Spleen (tissue), 10 donors: Measurements from ENCODE around the gene MORN4. TPM values are rescaled to one million over a fixed set of nuclear protein-coding genes. Genes with fewer than 3 reads are reported as not detected.

Source experiments
- polyA plus RNA-seq, 3 donors: library from polyadenylated mRNA; stranded (reverse); fragments of 200-250 nt; gene quantifications; one replicate each; pipeline ENCODE4 v1.2.1, GENCODE V29; 2013
- total RNA-seq, 7 donors: library from RNA; depleted of rRNA in 3 of 7; stranded (reverse); fragments of >200 nt in 3 of 7; fragmentation: NEBNext Ultra II Directional in 4 of 7; extraction: Animal tissue kit (Norgen Biotek cat#: 25700) in 4 of 7; gene quantifications; one replicate each; pipeline versions ENCODE4 v1.1.0 to v1.2.1, GENCODE V29; 2016 to 2021
- donor health status: healthy with polysubstance abuse.
- donor health status: DM: no; HTN: no; CAD: no; lungs with moderate emphysema.
- donor health status: DM: no; HTN: no; CAD: no.
- donor health status: Bipolar disorder and iron deficiency.
- donor health status: healthy.
- donor health status: DM: no; HTN: no; CAD: no.
- donor health status: DM: yes; HTN: yes; CAD: no.

MORN4 gene
- total and polyA plus RNA-seq, 10 donors, result 1.6 to 5.0 (median 2.7) TPM

Other genes with a start within 250 kb of the MORN4 start
- 10 to 100 TPM; 13.4 to 51.4 (median 24.6) TPM for gene RRP12, start 232.2 kb downstream of the MORN4 start, total RNA-seq
- 10 to 100 TPM; 12.3 to 30.3 (median 25.1) TPM for gene RRP12, start 232.2 kb downstream of the MORN4 start, polyA plus RNA-seq
- 100 to 1,000 TPM; 144 to 235 (median 197) TPM for gene PGAM1, start 207.3 kb downstream of the MORN4 start, total RNA-seq
- gene PGAM1, start 207.3 kb downstream of the MORN4 start, polyA plus RNA-seq, result 100 to 1,000 TPM in 1 of 3 donors, 10 to 100 TPM in 2; 51.4 to 146 (median 98.8) TPM
- 10 to 100 TPM; 28.7 to 38.2 (median 33.8) TPM for gene EXOSC1, start 187.5 kb downstream of the MORN4 start, total RNA-seq
- gene EXOSC1, start 187.5 kb downstream of the MORN4 start, polyA plus RNA-seq, result 10 to 100 TPM; 42.1 to 50.5 (median 49.4) TPM
- 10 to 100 TPM; 23.6 to 26.1 (median 25.1) TPM for gene ZDHHC16, start 187.3 kb downstream of the MORN4 start, total RNA-seq
- 10 to 100 TPM; 14.0 to 20.1 (median 15.7) TPM for gene ZDHHC16, start 187.3 kb downstream of the MORN4 start, polyA plus RNA-seq
- gene MMS19, start 135.1 kb downstream of the MORN4 start, total RNA-seq, result 10 to 100 TPM; 54.5 to 91.5 (median 59.7) TPM
- gene MMS19, start 135.1 kb downstream of the MORN4 start, polyA plus RNA-seq, result 100 to 1,000 TPM in 1 of 3 donors, 10 to 100 TPM in 2; 53.5 to 101 (median 78.7) TPM
- 10 to 100 TPM in 6 of 7 donors, 1 to 10 TPM in 1; 8.0 to 17.6 (median 12.1) TPM for gene UBTD1, start 134.6 kb downstream of the MORN4 start, total RNA-seq
- 10 to 100 TPM in 1 of 3 donors, 1 to 10 TPM in 2; 4.5 to 11.5 (median 6.8) TPM for gene UBTD1, start 134.6 kb downstream of the MORN4 start, polyA plus RNA-seq
- not detected for gene ANKRD2, start 60.7 kb downstream of the MORN4 start, total RNA-seq
- under 1 TPM; 0.10 to 0.52 (median 0.18) TPM for gene ANKRD2, start 60.7 kb downstream of the MORN4 start, polyA plus RNA-seq
- under 1 TPM in 2 of 7 donors, not detected in 5; 0.19 to 0.32 TPM for gene HOGA1, start 49.1 kb downstream of the MORN4 start, total RNA-seq
- gene HOGA1, start 49.1 kb downstream of the MORN4 start, polyA plus RNA-seq, result under 1 TPM; 0.11 to 0.42 (median 0.15) TPM
- not detected for gene C10orf62, start 43.8 kb downstream of the MORN4 start, total RNA-seq
- gene C10orf62, start 43.8 kb downstream of the MORN4 start, polyA plus RNA-seq, result not detected
- gene PI4K2A, start 7.2 kb upstream of the MORN4 start, total RNA-seq, result 10 to 100 TPM; 19.1 to 28.7 (median 23.4) TPM
- gene PI4K2A, start 7.2 kb upstream of the MORN4 start, polyA plus RNA-seq, result 10 to 100 TPM in 1 of 3 donors, 1 to 10 TPM in 2; 7.1 to 14.3 (median 7.5) TPM
- gene AVPI1, start 53.7 kb upstream of the MORN4 start, total RNA-seq, result 10 to 100 TPM in 6 of 7 donors, 1 to 10 TPM in 1; 4.8 to 35.8 (median 16.0) TPM
- 10 to 100 TPM in 1 of 3 donors, 1 to 10 TPM in 2; 4.0 to 12.2 (median 6.2) TPM for gene AVPI1, start 53.7 kb upstream of the MORN4 start, polyA plus RNA-seq
- gene MARVELD1, start 80.2 kb upstream of the MORN4 start, total RNA-seq, result 10 to 100 TPM; 11.0 to 24.6 (median 17.2) TPM
- 1 to 10 TPM; 3.7 to 7.8 (median 6.4) TPM for gene MARVELD1, start 80.2 kb upstream of the MORN4 start, polyA plus RNA-seq
- 10 to 100 TPM; 29.2 to 42.2 (median 34.1) TPM for gene ZFYVE27, start 103.6 kb upstream of the MORN4 start, total RNA-seq
- gene ZFYVE27, start 103.6 kb upstream of the MORN4 start, polyA plus RNA-seq, result 10 to 100 TPM; 16.8 to 24.7 (median 17.5) TPM
- gene SFRP5, start 138.5 kb upstream of the MORN4 start, total RNA-seq, result not detected
- gene SFRP5, start 138.5 kb upstream of the MORN4 start, polyA plus RNA-seq, result 1 to 10 TPM in 1 of 3 donors, under 1 TPM in 1, not detected in 1; 0.09 to 3.6 TPM
- gene GOLGA7B, start 216.3 kb upstream of the MORN4 start, total RNA-seq, result 1 to 10 TPM in 1 of 7 donors, under 1 TPM in 6; 0.44 to 1.0 (median 0.58) TPM
- gene GOLGA7B, start 216.3 kb upstream of the MORN4 start, polyA plus RNA-seq, result under 1 TPM; 0.27 to 0.48 (median 0.48) TPM